WI38 (cell line): Measurements from ENCODE around the gene SLC6A3.

Experiments used
- H3K4me3 ChIP-seq: 2 replicates; pipeline ENCODE4 v1.5.1; 2011; ENCODE audit warnings: low read depth, mild to moderate bottlenecking, control low read depth, low read length
- CTCF ChIP-seq: IDR thresholded peaks from 2 replicates; pipeline ENCODE4 v1.5.1; 2012; ENCODE audit warnings: low read depth, mild to moderate bottlenecking, control low read depth, low read length

Gene SLC6A3

GRCh38 chr5:1437226-1437829, 7.9 kb downstream of the SLC6A3 start:
- 0 out of 2 replicates have a peak, but pooled peaks have one; percentile 21 for TF ChIP-seq CTCF
- no peak overlapping the region for H3K4me3 ChIP-seq

- H3K4me3 ChIP-seq: no peak overlapping the region
- no peak for TF ChIP-seq CTCF
These were observed 8.6 kb downstream of the SLC6A3 start for GRCh38 chr5:1436681-1437080.

- TF ChIP-seq CTCF: no peak
- no peak overlapping the region for H3K4me3 ChIP-seq
These were observed 9.2 kb downstream of the SLC6A3 start for GRCh38 chr5:1436036-1436435.

GRCh38 chr5:1435369-1435768, 9.9 kb downstream of the SLC6A3 start:
- H3K4me3 ChIP-seq: no peak overlapping the region
- no peak for TF ChIP-seq CTCF

- no peak overlapping the region for H3K4me3 ChIP-seq
- TF ChIP-seq CTCF: no peak
These were observed 12.9 kb downstream of the SLC6A3 start for GRCh38 chr5:1432296-1432695.

GRCh38 chr5:1431896-1432295, 13.3 kb downstream of the SLC6A3 start:
- no peak for TF ChIP-seq CTCF
- no peak overlapping the region for H3K4me3 ChIP-seq

GRCh38 chr5:1431021-1431811, 14.0 kb downstream of the SLC6A3 start:
- no peak overlapping the region for H3K4me3 ChIP-seq
- TF ChIP-seq CTCF: no peak
